ENCODE data around the gene USP6NL. TPM values are rescaled to one million over a fixed set of nuclear protein-coding genes. Genes with fewer than 3 reads are reported as not detected.

USP6NL gene
- polyA plus RNA-seq, 4 donors: 4.1 to 18.1 (median 6.5) TPM

- FAIRE-seq: no peak
- no peaks in the 10 kb centered on the region for H3K9me3 ChIP-seq (ENCODE audit: control insufficient read depth in 2 of 2, insufficient read depth in 1 of 2, low read depth in 1 of 2, low read length in 1 of 2)
- no peaks in the 10 kb centered on the region for H3K27me3 ChIP-seq (ENCODE audit: control insufficient read depth in 3 of 3, insufficient read depth in 3 of 3, low read length in 3 of 3)
- no peak for DNase-seq
- no peaks in the 10 kb centered on the region for H3K36me3 ChIP-seq (ENCODE audit: control insufficient read depth in 3 of 3, insufficient read depth in 2 of 3, low read depth in 1 of 3, low read length in 3 of 3)
- no peaks in the 10 kb centered on the region for H3K4me1 ChIP-seq (ENCODE audit: control insufficient read depth in 3 of 3, insufficient read depth in 2 of 3, low read depth in 1 of 3, low read length in 2 of 3)
- no peak overlapping the region for H3K4me3 ChIP-seq (ENCODE audit: low read depth in 1 of 3, low read length in 3 of 3)
- WGBS, 3 donors: 29 to 43% (median 39%) methylated on average over 9 of the region's 9 CpGs
- no peak overlapping the region for H3K27ac ChIP-seq (ENCODE audit: low read depth in 1 of 3, low read length in 2 of 3)
Measured at GRCh38 chr10:11435581-11435981, 175.9 kb downstream of the USP6NL start.

DNA sequence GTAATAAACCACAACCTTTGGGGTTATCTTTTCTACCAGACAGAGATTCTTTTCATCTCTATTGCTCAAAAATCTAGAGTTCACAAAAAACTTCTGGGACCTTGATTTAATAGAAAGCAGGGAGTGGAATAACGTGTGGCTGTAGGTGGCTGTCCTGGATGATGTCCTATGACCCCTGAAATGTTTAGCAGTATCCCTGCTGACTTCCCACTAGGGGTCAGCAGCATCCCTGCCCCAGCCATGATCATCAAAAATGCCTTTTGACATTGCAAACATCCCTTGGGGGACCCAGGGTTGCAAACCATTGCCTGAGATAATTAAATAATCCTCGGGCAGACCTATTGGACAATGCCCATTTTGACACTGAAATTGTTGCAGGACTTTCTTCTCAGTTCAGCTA, 177.1 kb downstream of the USP6NL start:
- H3K4me1 ChIP-seq (ENCODE audit: control insufficient read depth in 3 of 3, insufficient read depth in 2 of 3, low read depth in 1 of 3, low read length in 2 of 3): no peaks in the 10 kb centered on the region
- no peaks in the 10 kb centered on the region for H3K27me3 ChIP-seq (ENCODE audit: control insufficient read depth in 3 of 3, insufficient read depth in 3 of 3, low read length in 3 of 3)
- DNase-seq (no peak), FAIRE-seq (no peak)
- no peaks in the 10 kb centered on the region for H3K36me3 ChIP-seq (ENCODE audit: control insufficient read depth in 3 of 3, insufficient read depth in 2 of 3, low read depth in 1 of 3, low read length in 3 of 3)
- no peak overlapping the region for H3K27ac ChIP-seq (ENCODE audit: low read depth in 1 of 3, low read length in 2 of 3)
- 27 to 62% (median 38%) methylated on average over 2 of the region's 2 CpGs for WGBS, 3 donors
- no peak overlapping the region for H3K4me3 ChIP-seq (ENCODE audit: low read depth in 1 of 3, low read length in 3 of 3)
- H3K9me3 ChIP-seq (ENCODE audit: control insufficient read depth in 2 of 2, insufficient read depth in 1 of 2, low read depth in 1 of 2, low read length in 1 of 2): peaks cover 0 to 9% of the 10 kb centered on the region in 2 donors

DNA sequence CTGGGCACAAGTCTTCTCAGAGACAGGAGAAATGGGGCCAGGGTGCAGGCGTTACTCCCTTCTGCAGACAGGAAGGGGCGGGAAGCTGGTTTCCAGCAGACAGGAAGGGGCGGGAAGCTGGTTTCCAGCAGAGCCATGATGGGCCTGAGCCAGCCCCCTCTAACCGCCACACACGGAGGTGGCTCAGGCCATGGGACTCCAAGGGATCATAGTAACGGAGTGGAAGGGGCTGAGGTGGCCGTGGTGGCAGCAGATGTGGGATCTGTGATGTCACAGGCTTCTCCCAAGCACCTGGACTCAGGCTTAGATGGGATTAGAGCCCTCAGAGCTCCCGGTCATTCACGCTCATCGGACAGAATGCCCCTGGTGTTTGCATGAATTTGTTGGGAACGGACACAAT, 177.8 kb downstream of the USP6NL start:
- Histone ChIP-seq H3K4me1 (ENCODE audit: control insufficient read depth in 3 of 3, insufficient read depth in 2 of 3, low read depth in 1 of 3, low read length in 2 of 3) (no peaks in the 10 kb centered on the region), H3K9me3 (ENCODE audit: control insufficient read depth in 2 of 2, insufficient read depth in 1 of 2, low read depth in 1 of 2, low read length in 1 of 2) (peaks cover 0 to 10% of the 10 kb centered on the region in 2 donors), H3K4me3 (ENCODE audit: low read depth in 1 of 3, low read length in 3 of 3) (no peak overlapping the region), H3K36me3 (ENCODE audit: control insufficient read depth in 3 of 3, insufficient read depth in 2 of 3, low read depth in 1 of 3, low read length in 3 of 3) (no peaks in the 10 kb centered on the region), H3K27ac (ENCODE audit: low read depth in 1 of 3, low read length in 2 of 3) (no peak overlapping the region), H3K27me3 (ENCODE audit: control insufficient read depth in 3 of 3, insufficient read depth in 3 of 3, low read length in 3 of 3) (no peaks in the 10 kb centered on the region)
- FAIRE-seq: no peak
- WGBS, 3 donors: 79 to 90% (median 88%) methylated on average over 11 of the region's 11 CpGs
- DNase-seq: no peak

DNA sequence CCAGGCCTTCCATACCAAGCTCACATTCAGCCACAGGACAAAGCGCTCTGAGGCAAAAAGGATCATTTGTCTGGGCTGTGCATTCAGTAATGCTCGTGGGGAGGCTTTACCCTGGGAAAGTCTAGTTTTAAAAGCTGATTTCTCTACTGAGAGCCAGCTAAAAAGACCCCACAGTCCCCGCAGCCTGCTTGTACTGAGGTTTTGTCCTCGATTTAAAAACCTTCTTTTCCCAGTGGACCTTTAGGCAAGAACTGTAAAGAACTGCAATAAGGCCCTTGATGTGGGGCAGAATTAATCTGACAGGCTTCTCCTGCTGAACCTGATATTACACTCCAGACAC, 180.3 kb downstream of the USP6NL start:
- Histone ChIP-seq H3K4me3 (ENCODE audit: low read depth in 1 of 3, low read length in 3 of 3) (no peak overlapping the region), H3K27me3 (ENCODE audit: control insufficient read depth in 3 of 3, insufficient read depth in 3 of 3, low read length in 3 of 3) (no peaks in the 10 kb centered on the region), H3K4me1 (ENCODE audit: control insufficient read depth in 3 of 3, insufficient read depth in 2 of 3, low read depth in 1 of 3, low read length in 2 of 3) (no peaks in the 10 kb centered on the region), H3K36me3 (ENCODE audit: control insufficient read depth in 3 of 3, insufficient read depth in 2 of 3, low read depth in 1 of 3, low read length in 3 of 3) (no peaks in the 10 kb centered on the region), H3K9me3 (ENCODE audit: control insufficient read depth in 2 of 2, insufficient read depth in 1 of 2, low read depth in 1 of 2, low read length in 1 of 2) (peaks cover 0 to 19% of the 10 kb centered on the region in 2 donors), H3K27ac (ENCODE audit: low read depth in 1 of 3, low read length in 2 of 3) (no peak overlapping the region)
- DNase-seq (no peak), FAIRE-seq (no peak)
- WGBS, 3 donors: 70 to 75% (median 72%) methylated on average over 4 of the region's 4 CpGs

GRCh38 chr10:11430421-11431215, 180.8 kb downstream of the USP6NL start:
- H3K4me1 ChIP-seq (ENCODE audit: control insufficient read depth in 3 of 3, insufficient read depth in 2 of 3, low read depth in 1 of 3, low read length in 2 of 3): no peaks in the 10 kb centered on the region
- H3K36me3 ChIP-seq (ENCODE audit: control insufficient read depth in 3 of 3, insufficient read depth in 2 of 3, low read depth in 1 of 3, low read length in 3 of 3): no peaks in the 10 kb centered on the region
- 83 to 86% (median 85%) methylated on average over 23 of the region's 23 CpGs for WGBS, 3 donors
- H3K27me3 ChIP-seq (ENCODE audit: control insufficient read depth in 3 of 3, insufficient read depth in 3 of 3, low read length in 3 of 3): no peaks in the 10 kb centered on the region
- H3K9me3 ChIP-seq (ENCODE audit: control insufficient read depth in 2 of 2, insufficient read depth in 1 of 2, low read depth in 1 of 2, low read length in 1 of 2): peaks cover 0 to 20% of the 10 kb centered on the region in 2 donors
- H3K27ac ChIP-seq (ENCODE audit: low read depth in 1 of 3, low read length in 2 of 3): no peak overlapping the region
- no peak overlapping the region for H3K4me3 ChIP-seq (ENCODE audit: low read depth in 1 of 3, low read length in 3 of 3)
- FAIRE-seq: no peak
- no peak for DNase-seq

DNA sequence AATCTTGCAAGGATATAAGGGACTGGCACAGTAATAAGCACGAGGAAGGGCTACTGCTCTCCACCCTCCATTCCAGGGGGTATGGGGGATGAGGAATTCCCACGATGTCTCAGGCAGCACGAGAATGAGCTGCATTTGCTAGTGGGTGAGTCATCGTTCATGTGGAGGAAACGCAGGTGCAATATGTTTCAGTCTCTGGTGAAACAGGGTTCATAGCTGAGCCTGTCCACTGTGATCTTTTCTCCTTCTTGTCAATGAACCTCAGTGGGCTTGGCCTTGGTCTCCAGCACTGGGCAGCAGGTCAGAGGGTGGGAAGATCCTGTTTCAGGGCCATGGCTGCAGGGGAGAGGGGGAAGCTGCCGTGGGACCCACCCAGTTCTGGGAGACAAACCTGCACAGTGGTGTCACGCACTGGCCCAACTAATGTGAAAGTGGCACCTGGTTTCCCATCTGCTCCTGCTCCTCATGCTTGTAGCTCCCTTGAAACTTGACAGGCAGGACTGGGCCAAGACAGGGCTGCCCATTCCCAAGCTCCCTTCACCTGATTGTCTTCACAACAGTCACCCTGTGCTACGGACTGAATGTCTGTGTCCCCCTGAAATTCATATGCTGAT, 181.9 kb downstream of the USP6NL start:
- no peaks in the 10 kb centered on the region for H3K27me3 ChIP-seq (ENCODE audit: control insufficient read depth in 3 of 3, insufficient read depth in 3 of 3, low read length in 3 of 3)
- H3K4me1 ChIP-seq (ENCODE audit: control insufficient read depth in 3 of 3, insufficient read depth in 2 of 3, low read depth in 1 of 3, low read length in 2 of 3): peaks cover 0 to 2% (median 0%) of the 10 kb centered on the region in 3 donors
- 74 to 80% (median 76%) methylated on average over 8 of the region's 8 CpGs for WGBS, 3 donors
- no peak overlapping the region for H3K27ac ChIP-seq (ENCODE audit: low read depth in 1 of 3, low read length in 2 of 3)
- no peaks in the 10 kb centered on the region for H3K36me3 ChIP-seq (ENCODE audit: control insufficient read depth in 3 of 3, insufficient read depth in 2 of 3, low read depth in 1 of 3, low read length in 3 of 3)
- FAIRE-seq (no peak), DNase-seq (no peak)
- no peak overlapping the region for H3K4me3 ChIP-seq (ENCODE audit: low read depth in 1 of 3, low read length in 3 of 3)
- H3K9me3 ChIP-seq (ENCODE audit: control insufficient read depth in 2 of 2, insufficient read depth in 1 of 2, low read depth in 1 of 2, low read length in 1 of 2): peaks cover 0 to 20% of the 10 kb centered on the region in 2 donors

DNA sequence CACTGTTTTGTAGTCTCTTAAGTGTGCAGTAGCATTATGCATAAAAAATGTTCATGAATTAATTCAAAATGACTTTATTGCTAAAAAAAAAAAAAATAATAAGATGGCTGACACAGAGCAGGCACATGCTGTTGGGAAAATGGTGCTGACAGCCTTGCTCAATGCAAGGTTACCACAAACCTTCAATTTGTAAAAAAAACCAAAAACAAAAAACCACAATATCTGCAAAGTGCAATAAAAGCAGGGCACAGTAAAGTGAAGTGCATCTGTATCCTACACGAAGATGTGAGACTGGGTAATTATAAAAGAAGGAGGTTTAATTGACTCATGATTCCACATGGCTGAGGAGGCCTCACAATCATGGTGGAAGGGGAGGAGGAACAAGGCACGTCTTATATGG, 185.8 kb downstream of the USP6NL start:
- DNase-seq (no peak), FAIRE-seq (no peak)
- Histone ChIP-seq H3K27me3 (ENCODE audit: control insufficient read depth in 3 of 3, insufficient read depth in 3 of 3, low read length in 3 of 3) (no peaks in the 10 kb centered on the region), H3K9me3 (ENCODE audit: control insufficient read depth in 2 of 2, insufficient read depth in 1 of 2, low read depth in 1 of 2, low read length in 1 of 2) (peaks cover 0 to 23% of the 10 kb centered on the region in 2 donors), H3K4me3 (ENCODE audit: low read depth in 1 of 3, low read length in 3 of 3) (no peak overlapping the region), H3K27ac (ENCODE audit: low read depth in 1 of 3, low read length in 2 of 3) (no peak overlapping the region), H3K36me3 (ENCODE audit: control insufficient read depth in 3 of 3, insufficient read depth in 2 of 3, low read depth in 1 of 3, low read length in 3 of 3) (no peaks in the 10 kb centered on the region), H3K4me1 (ENCODE audit: control insufficient read depth in 3 of 3, insufficient read depth in 2 of 3, low read depth in 1 of 3, low read length in 2 of 3) (peaks cover 0 to 2% (median 0%) of the 10 kb centered on the region in 3 donors)
- 50 to 72% (median 63%) methylated on average over 2 of the region's 2 CpGs for WGBS, 3 donors

DNA sequence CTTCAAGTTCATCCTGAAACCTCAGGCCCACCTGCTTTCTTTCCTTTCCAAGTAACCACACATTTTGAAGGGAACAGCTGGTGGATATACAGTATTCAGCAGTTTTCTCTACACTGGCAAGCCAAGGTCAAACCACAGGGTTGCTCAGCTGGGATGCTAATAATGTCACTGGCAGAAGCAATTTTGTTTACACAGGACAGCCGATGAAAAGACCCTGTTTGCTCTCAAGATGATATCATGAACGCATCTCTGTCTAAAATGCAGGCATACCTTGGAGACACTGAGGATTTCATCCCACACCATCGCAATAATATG, 186.2 kb downstream of the USP6NL start:
- H3K36me3 ChIP-seq (ENCODE audit: control insufficient read depth in 3 of 3, insufficient read depth in 2 of 3, low read depth in 1 of 3, low read length in 3 of 3): no peaks in the 10 kb centered on the region
- DNase-seq (no peak), FAIRE-seq (no peak)
- WGBS, 3 donors: 81 to 91% (median 85%) methylated on average over 3 of the region's 3 CpGs
- peaks cover 0 to 23% of the 10 kb centered on the region in 2 donors for H3K9me3 ChIP-seq (ENCODE audit: control insufficient read depth in 2 of 2, insufficient read depth in 1 of 2, low read depth in 1 of 2, low read length in 1 of 2)
- H3K4me1 ChIP-seq (ENCODE audit: control insufficient read depth in 3 of 3, insufficient read depth in 2 of 3, low read depth in 1 of 3, low read length in 2 of 3): peaks cover 0 to 2% (median 0%) of the 10 kb centered on the region in 3 donors
- no peak overlapping the region for H3K4me3 ChIP-seq (ENCODE audit: low read depth in 1 of 3, low read length in 3 of 3)
- H3K27me3 ChIP-seq (ENCODE audit: control insufficient read depth in 3 of 3, insufficient read depth in 3 of 3, low read length in 3 of 3): no peaks in the 10 kb centered on the region
- no peak overlapping the region for H3K27ac ChIP-seq (ENCODE audit: low read depth in 1 of 3, low read length in 2 of 3)
